Measurements from ENCODE around the gene PRG3.
A peak's percentile ranks its signal among the peaks of the same experiment; 100 is the strongest.

PRG3 gene

GRCh38 chr11:57359396-57359795 is 21.6 kb downstream of the PRG3 start:
- DNase-seq (ENCODE audit: low spot score) = no peak

GRCh38 chr11:57358991-57359390 is 22.0 kb downstream of the PRG3 start:
- DNase-seq (ENCODE audit: low spot score) = no peak

GRCh38 chr11:57358543-57358961 is 22.4 kb downstream of the PRG3 start:
- no peak for DNase-seq (ENCODE audit: low spot score)

- DNase-seq (ENCODE audit: low spot score) = no peak
Observed at GRCh38 chr11:57357856-57358255, 23.1 kb downstream of the PRG3 start.

GRCh38 chr11:57357310-57357709 is 23.6 kb downstream of the PRG3 start:
- no peak for DNase-seq (ENCODE audit: low spot score)

GRCh38 chr11:57356268-57356667 is 24.7 kb downstream of the PRG3 start:
- no peak for DNase-seq (ENCODE audit: low spot score)

GRCh38 chr11:57354699-57355098 is 26.3 kb downstream of the PRG3 start:
- DNase-seq (ENCODE audit: low spot score) = no peak

- no peak for DNase-seq (ENCODE audit: low spot score)
Observed at GRCh38 chr11:57353852-57354251, 27.1 kb downstream of the PRG3 start.

GRCh38 chr11:57353446-57353845 is 27.5 kb downstream of the PRG3 start:
- DNase-seq (ENCODE audit: low spot score) = no peak

GRCh38 chr11:57353036-57353435 is 27.9 kb downstream of the PRG3 start:
- DNase-seq (ENCODE audit: low spot score) = no peak

GRCh38 chr11:57349491-57350274 is 31.3 kb downstream of the PRG3 start:
- DNase-seq (ENCODE audit: low spot score) = peak; percentile 60

- no peak for DNase-seq (ENCODE audit: low spot score)
Observed at GRCh38 chr11:57348636-57349313, 32.2 kb downstream of the PRG3 start.

GRCh38 chr11:57348052-57348451 is 32.9 kb downstream of the PRG3 start:
- no peak for DNase-seq (ENCODE audit: low spot score)

- no peak for DNase-seq (ENCODE audit: low spot score)
Observed at GRCh38 chr11:57347336-57347735, 33.6 kb downstream of the PRG3 start.

GRCh38 chr11:57345555-57346211 is 35.3 kb downstream of the PRG3 start:
- DNase-seq (ENCODE audit: low spot score) = peak; percentile 66

- DNase-seq (ENCODE audit: low spot score) = no peak
Observed at GRCh38 chr11:57344826-57345225, 36.1 kb downstream of the PRG3 start.

- DNase-seq (ENCODE audit: low spot score) = no peak
Observed at GRCh38 chr11:57343825-57344224, 37.1 kb downstream of the PRG3 start.

GRCh38 chr11:57342702-57343101 is 38.2 kb downstream of the PRG3 start:
- no peak for DNase-seq (ENCODE audit: low spot score)

- no peak for DNase-seq (ENCODE audit: low spot score)
Observed at GRCh38 chr11:57341250-57341808, 39.6 kb downstream of the PRG3 start.

- DNase-seq (ENCODE audit: low spot score) = no peak
Observed at GRCh38 chr11:57340039-57340615, 40.8 kb downstream of the PRG3 start.

- DNase-seq (ENCODE audit: low spot score) = no peak
Observed at GRCh38 chr11:57339328-57339727, 41.6 kb downstream of the PRG3 start.

GRCh38 chr11:57338142-57338541 is 42.8 kb downstream of the PRG3 start, which contains the start of gene P2RX3:
Gene P2RX3, plus strand, starts transcription at chr11:57338352. Its CDS starts 199 bp downstream, at chr11:57338551.
- no peak for DNase-seq (ENCODE audit: low spot score)

All from CD4-positive, alpha-beta T cell treated with Interleukin-15 for 4 hours (primary cell).